Measurements from ENCODE around the gene GLT1D1.

The GLT1D1 gene

GRCh38 chr12:128859311-128859710 is 6.0 kb downstream of the GLT1D1 start:
- DNase-seq (ENCODE audit: low read depth) = no peak

GRCh38 chr12:128861226-128862016 is 8.1 kb downstream of the GLT1D1 start:
- TF ChIP-seq CTCF (IDR thresholded peaks at IDR 0.05; ENCODE audit: low read depth, low read length, missing control alignments) = no peak
- DNase-seq (ENCODE audit: low read depth) = no peak
- no peak overlapping the region for H3K4me3 ChIP-seq (ENCODE audit: low read depth, low read length)

More at GRCh38 chr12:128859311-128859710, 6.0 kb downstream of the GLT1D1 start:
- no peak for TF ChIP-seq CTCF (IDR thresholded peaks at IDR 0.05; ENCODE audit: low read depth, low read length, missing control alignments)
- H3K4me3 ChIP-seq (ENCODE audit: low read depth, low read length) = no peak overlapping the region

GRCh38 chr12:128863957-128864356 is 10.7 kb downstream of the GLT1D1 start:
- no peak for DNase-seq (ENCODE audit: low read depth)
- no peak for TF ChIP-seq CTCF (IDR thresholded peaks at IDR 0.05; ENCODE audit: low read depth, low read length, missing control alignments)
- H3K4me3 ChIP-seq (ENCODE audit: low read depth, low read length) = no peak overlapping the region

GRCh38 chr12:128864516-128865186 is 11.4 kb downstream of the GLT1D1 start:
- DNase-seq (ENCODE audit: low read depth) = no peak
- TF ChIP-seq CTCF (IDR thresholded peaks at IDR 0.05; ENCODE audit: low read depth, low read length, missing control alignments) = no peak
- H3K4me3 ChIP-seq (ENCODE audit: low read depth, low read length) = no peak overlapping the region

GRCh38 chr12:128867466-128867865 is 14.2 kb downstream of the GLT1D1 start:
- TF ChIP-seq CTCF (IDR thresholded peaks at IDR 0.05; ENCODE audit: low read depth, low read length, missing control alignments) = no peak
- H3K4me3 ChIP-seq (ENCODE audit: low read depth, low read length) = no peak overlapping the region
- DNase-seq (ENCODE audit: low read depth) = no peak

GRCh38 chr12:128871516-128871892 is 18.2 kb downstream of the GLT1D1 start:
- no peak for DNase-seq (ENCODE audit: low read depth)
- H3K4me3 ChIP-seq (ENCODE audit: low read depth, low read length) = no peak overlapping the region
- TF ChIP-seq CTCF (IDR thresholded peaks at IDR 0.05; ENCODE audit: low read depth, low read length, missing control alignments) = no peak
